Common myeloid progenitor, CD34-positive (primary cell): Measurements from ENCODE around the gene TBX4.
"Not testable (repeated sequence)": the region's sequence is repeated elsewhere in the genome, so short reads cannot be mapped to it uniquely, and the experiment has no call there.

Experiments used
- CTCF ChIA-PET: fragments of 350-600 bp; sonication (Branson Sonifier 250); formaldehyde crosslinking; loops from one replicate; lab custom pipeline; 2021; ENCODE audit warnings: antibody characterized with exemption; lab: Charles Lee
- POLR2A ChIA-PET: fragments of 350-600 bp; sonication (Branson Sonifier 250); formaldehyde crosslinking; loops from one replicate; lab custom pipeline; 2021; ENCODE audit warnings: antibody characterized with exemption; lab: Charles Lee
- DNase-seq, 3 donors: peaks; one replicate each; pipeline versions ENCODE4 v3.0.0 to v3.0.0-alpha.2; 2013
- H3K27ac ChIP-seq, 2 experiments: 1 replicate in 1 of 2; 2 replicates in 1 of 2; pipeline ENCODE4 v1.7.0; 2013; ENCODE audit warnings: inconsistent platforms in 2 of 2, low read length in 2 of 2, mild to moderate bottlenecking in 2 of 2, low read depth in 1 of 2, moderate library complexity in 1 of 2; ENCODE audit not compliant: severe bottlenecking in 2 of 2, insufficient read depth in 1 of 2, poor library complexity in 1 of 2
- H3K27me3 ChIP-seq, 5 experiments: replicated peaks in 2 of 5; 1 replicate in 3 of 5; 2 replicates in 2 of 5; pipeline versions ENCODE4 v1.6.1 to v1.7.0; 2013; ENCODE audit warnings: low read length in 4 of 5, mild to moderate bottlenecking in 2 of 5, moderate library complexity in 2 of 5, inconsistent platforms in 1 of 5; ENCODE audit not compliant: insufficient read depth in 5 of 5, control insufficient read depth in 4 of 5
- H3K36me3 ChIP-seq, 4 experiments: 1 replicate in 2 of 4; 2 replicates in 2 of 4; pipeline versions ENCODE4 v1.6.1 to v1.7.0; 2013; ENCODE audit warnings: low read length in 3 of 4, control low read depth in 1 of 4, mild to moderate bottlenecking in 1 of 4; ENCODE audit not compliant: control insufficient read depth in 4 of 4, insufficient read depth in 4 of 4
- H3K4me1 ChIP-seq, 4 experiments: 1 replicate in 3 of 4; 2 replicates in 1 of 4; pipeline versions ENCODE4 v1.6.1 to v1.7.1; 2013; ENCODE audit warnings: low read length in 3 of 4, mild to moderate bottlenecking in 3 of 4, control low read depth in 1 of 4, inconsistent platforms in 1 of 4, moderate library complexity in 1 of 4; ENCODE audit not compliant: control insufficient read depth in 4 of 4, insufficient read depth in 4 of 4; ENCODE audit errors: control extremely low read depth in 1 of 4
- H3K4me3 ChIP-seq, 7 experiments: 1 replicate in 4 of 7; 2 replicates in 3 of 7; pipeline versions ENCODE4 v1.5.1 to v1.7.0; 2013; ENCODE audit warnings: mild to moderate bottlenecking in 7 of 7, low read length in 6 of 7, moderate library complexity in 6 of 7, inconsistent platforms in 2 of 7, low read depth in 2 of 7, control low read depth in 1 of 7; ENCODE audit not compliant: insufficient read depth in 4 of 7, control insufficient read depth in 1 of 7; ENCODE audit errors: extremely low read depth in 1 of 7
- H3K9me3 ChIP-seq, 5 experiments: 1 replicate in 4 of 5; 2 replicates in 1 of 5; pipeline versions ENCODE4 v1.6.1 to v1.7.1; 2013; ENCODE audit warnings: low read length in 4 of 5, mild to moderate bottlenecking in 2 of 5, inconsistent platforms in 1 of 5, low read depth in 1 of 5, moderate library complexity in 1 of 5; ENCODE audit not compliant: control insufficient read depth in 4 of 5, insufficient read depth in 2 of 5; ENCODE audit errors: control extremely low read depth in 1 of 5
- WGBS: methylation state at CpG from one replicate; pipeline ENCODE4 v1.1.5; 2013; ENCODE audit not compliant: insufficient coverage; 5-methylcytosine and 5-hydroxymethylcytosine counted together

The TBX4 gene

DNA sequence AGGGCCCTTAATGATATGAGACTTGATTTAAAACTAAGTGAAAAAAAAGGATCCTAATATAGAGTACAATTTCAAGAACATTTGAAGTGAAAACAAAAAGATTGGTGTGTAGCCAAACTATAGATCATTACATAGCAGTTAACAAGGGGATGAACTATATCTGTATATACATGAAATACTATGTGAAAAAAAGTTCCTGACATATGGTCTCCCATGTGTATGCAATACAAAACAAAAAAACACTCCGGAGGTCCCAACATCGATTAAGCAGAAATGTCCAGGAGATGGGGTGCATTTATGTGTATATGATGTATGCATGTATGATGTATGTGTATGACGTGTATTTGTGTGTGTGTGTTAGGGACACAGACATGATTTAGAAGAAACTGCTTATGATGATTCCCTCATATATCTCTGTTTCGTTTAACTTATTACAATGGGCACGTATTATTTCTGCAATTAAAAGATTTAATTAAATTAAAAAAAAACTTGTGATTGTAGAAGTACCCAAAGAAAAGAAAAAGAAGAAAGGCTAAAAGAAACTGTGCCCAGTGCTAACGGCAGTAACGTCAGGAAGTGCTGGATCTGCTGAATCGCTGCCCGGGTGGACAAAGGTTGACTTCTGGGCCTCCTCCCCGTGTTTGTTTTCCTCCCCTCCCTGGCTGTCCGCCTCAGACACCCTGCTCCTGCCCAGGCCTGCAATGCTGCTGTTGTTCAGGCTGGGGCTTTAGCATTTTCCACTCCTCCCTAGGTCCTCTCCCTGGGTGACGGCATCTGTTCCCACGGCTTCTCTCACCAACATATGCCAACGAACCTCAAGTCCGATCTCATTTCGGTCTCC, 36.9 kb downstream of the TBX4 start:
- POLR2A ChIA-PET, result no interaction called here
- H3K27me3 ChIP-seq, result peaks cover 0 to 6% (median 0%) of the 10 kb centered on the region in 5 experiments
- no peaks in the 10 kb centered on the region for H3K4me1 ChIP-seq
- DNase-seq, result no peak
- no peak overlapping the region for H3K27ac ChIP-seq
- no peak overlapping the region for H3K4me3 ChIP-seq
- H3K36me3 ChIP-seq, result no peaks in the 10 kb centered on the region
- CTCF ChIA-PET, result interaction anchor here (1.1 kb wide), 1 partner anchor 77 kb away, joined by 3 read pairs; no protein-coding TSS in a partner anchor
- 97% methylated on average over 11 of the region's 16 CpGs for WGBS
- no peaks in the 10 kb centered on the region for H3K9me3 ChIP-seq

DNA sequence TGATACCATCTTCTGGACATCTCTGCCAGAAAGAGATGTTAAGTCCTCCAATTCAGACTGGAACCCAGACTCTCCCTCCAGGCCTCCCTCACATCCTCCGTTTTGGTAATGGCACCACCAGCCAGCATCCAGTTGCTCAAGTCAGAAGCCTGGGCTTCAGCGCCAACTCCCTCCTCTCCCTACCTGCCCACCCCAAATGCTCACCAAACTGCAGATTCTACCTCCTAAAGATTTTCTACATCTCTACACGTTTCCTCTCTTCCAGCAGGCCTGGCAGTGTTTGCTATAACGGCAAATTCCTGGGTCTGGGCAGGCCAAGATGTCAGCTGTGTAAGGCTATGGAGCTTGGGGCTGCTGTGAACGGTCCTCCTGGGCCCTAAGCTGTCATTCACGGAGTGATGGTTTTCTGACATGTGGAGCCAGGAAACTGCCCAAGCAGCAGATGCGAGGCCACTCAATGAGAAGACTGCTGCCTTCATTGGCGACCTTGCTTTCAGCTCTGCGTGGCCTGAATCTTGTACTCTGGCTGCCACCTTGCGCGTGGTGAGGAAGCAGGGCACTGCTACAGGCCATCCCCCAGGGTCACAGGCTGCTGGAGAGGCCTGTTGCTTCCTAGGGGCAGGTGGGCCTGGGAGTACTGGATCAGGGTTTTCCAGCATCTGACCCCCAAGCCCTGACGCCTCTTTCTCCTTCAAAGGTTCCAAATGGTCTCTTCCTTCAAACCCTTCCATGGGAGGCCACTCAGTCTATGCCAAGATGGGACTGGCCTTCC, 37.7 kb downstream of the TBX4 start:
- no peaks in the 10 kb centered on the region for H3K9me3 ChIP-seq
- H3K27ac ChIP-seq, result no peak overlapping the region
- peaks cover 0 to 8% (median 0%) of the 10 kb centered on the region in 5 experiments for H3K27me3 ChIP-seq
- H3K4me3 ChIP-seq, result no peak overlapping the region
- POLR2A ChIA-PET, result no interaction called here
- no peak for DNase-seq
- CTCF ChIA-PET, result interaction anchor here (1.1 kb wide), 1 partner anchor 78 kb away, joined by 3 read pairs; no protein-coding TSS in a partner anchor
- over 99% methylated on average over 9 of the region's 12 CpGs for WGBS
- H3K36me3 ChIP-seq, result no peaks in the 10 kb centered on the region
- H3K4me1 ChIP-seq, result no peaks in the 10 kb centered on the region

DNA sequence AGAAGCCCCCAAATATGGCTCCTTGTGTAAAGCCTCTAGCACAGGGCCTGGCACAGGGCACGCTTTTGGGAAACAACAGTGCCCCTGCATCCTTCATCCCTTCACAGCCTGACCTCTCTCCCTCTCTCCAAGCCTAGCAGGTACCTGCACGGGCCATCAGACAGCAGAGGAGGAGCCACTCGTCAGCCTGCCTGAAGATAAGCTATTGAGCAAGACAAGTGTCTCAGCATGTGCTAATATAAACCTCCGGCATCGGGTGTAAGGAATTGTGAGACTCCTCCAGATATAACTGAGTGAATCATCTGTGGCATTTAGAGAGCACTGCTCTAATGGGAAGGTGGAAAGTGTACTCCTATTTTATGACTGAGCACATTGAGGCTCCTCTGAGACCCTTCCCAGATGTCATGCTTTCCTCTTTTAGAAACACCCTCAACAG, 38.3 kb downstream of the TBX4 start:
- WGBS, result 95% methylated on average over 3 of the region's 5 CpGs
- H3K9me3 ChIP-seq, result no peaks in the 10 kb centered on the region
- H3K36me3 ChIP-seq, result no peaks in the 10 kb centered on the region
- no peak overlapping the region for H3K27ac ChIP-seq
- POLR2A ChIA-PET, result no interaction called here
- H3K27me3 ChIP-seq, result peaks cover 0 to 11% (median 0%) of the 10 kb centered on the region in 5 experiments
- H3K4me1 ChIP-seq, result no peaks in the 10 kb centered on the region
- CTCF ChIA-PET, result interaction anchor here (1.1 kb wide), 1 partner anchor 78 kb away, joined by 3 read pairs; no protein-coding TSS in a partner anchor
- no peak overlapping the region for H3K4me3 ChIP-seq
- no peak for DNase-seq

DNA sequence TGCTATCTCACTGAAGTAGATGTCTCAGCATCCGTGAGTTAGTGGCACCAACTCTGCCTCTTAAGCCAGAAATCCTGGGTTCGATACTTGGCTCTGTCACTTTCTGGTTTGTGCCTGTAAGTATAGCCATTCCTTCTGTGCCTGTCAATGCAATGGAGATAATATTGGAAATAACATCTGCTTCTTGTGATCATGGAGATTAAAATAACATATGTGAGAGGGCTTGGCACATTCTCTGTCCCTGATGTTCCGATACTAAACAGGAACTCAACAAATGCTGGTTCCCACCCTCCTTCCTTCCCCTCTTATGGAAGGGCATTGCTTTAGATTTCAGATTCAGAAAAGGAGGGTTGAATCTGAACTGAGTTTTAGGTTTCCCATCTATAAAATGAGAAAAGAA, 39.8 kb downstream of the TBX4 start:
- peaks cover 0 to 11% (median 0%) of the 10 kb centered on the region in 5 experiments for H3K27me3 ChIP-seq
- 90% methylated on average over 2 of the region's 3 CpGs for WGBS
- H3K4me1 ChIP-seq, result peaks cover 0 to 2% (median 0%) of the 10 kb centered on the region in 4 experiments
- no peak overlapping the region for H3K4me3 ChIP-seq
- DNase-seq, result no peak
- no peak overlapping the region for H3K27ac ChIP-seq
- no peaks in the 10 kb centered on the region for H3K9me3 ChIP-seq
- ChIA-PET CTCF (no interaction called here), POLR2A (no interaction called here)
- H3K36me3 ChIP-seq, result no peaks in the 10 kb centered on the region

DNA sequence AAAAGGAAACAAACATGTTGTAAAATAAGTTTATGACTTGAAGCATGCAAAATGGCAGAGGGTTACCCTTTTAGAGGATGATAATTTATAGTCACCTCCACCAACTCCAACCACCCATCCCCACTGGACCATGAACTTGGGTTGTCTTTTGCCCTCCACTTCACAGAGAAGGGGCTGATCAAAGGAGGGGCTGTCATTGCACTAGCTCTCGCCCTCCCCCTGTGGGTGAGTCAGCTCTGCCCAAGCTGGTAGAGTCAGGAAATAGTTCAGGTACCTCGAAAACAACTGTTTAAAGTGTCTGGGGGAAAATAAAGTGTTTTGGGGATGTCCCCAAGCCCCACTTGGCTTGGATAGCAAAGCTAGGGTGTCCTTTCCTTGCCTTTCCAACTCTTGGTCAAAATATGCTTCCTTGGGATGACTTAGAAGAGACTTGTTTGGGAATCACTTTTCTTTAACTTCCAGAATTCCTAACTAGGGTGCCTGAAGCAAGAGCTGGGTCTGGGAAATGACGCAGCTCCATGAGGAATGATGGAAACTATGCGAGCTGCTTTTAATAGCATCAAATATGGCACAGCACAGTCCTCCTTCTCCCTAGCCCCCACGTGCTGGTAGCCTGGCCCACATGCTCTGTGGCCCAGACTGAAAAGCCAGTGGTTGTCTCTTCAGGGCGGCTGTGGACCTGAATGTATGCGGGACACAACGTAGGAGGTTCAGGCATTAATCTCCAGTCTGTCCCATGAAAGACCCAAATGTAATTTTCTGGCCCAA, 40.7 kb downstream of the TBX4 start:
- Histone ChIP-seq H3K36me3 (no peaks in the 10 kb centered on the region), H3K4me1 (peaks cover 0 to 2% (median 0%) of the 10 kb centered on the region in 4 experiments), H3K4me3 (no peak overlapping the region), H3K9me3 (no peaks in the 10 kb centered on the region), H3K27me3 (peaks cover 0 to 11% (median 0%) of the 10 kb centered on the region in 5 experiments), H3K27ac (no peak overlapping the region)
- POLR2A ChIA-PET, result no interaction called here
- 88% methylated on average over 6 of the region's 8 CpGs for WGBS
- CTCF ChIA-PET, result no interaction called here
- no peak for DNase-seq

DNA sequence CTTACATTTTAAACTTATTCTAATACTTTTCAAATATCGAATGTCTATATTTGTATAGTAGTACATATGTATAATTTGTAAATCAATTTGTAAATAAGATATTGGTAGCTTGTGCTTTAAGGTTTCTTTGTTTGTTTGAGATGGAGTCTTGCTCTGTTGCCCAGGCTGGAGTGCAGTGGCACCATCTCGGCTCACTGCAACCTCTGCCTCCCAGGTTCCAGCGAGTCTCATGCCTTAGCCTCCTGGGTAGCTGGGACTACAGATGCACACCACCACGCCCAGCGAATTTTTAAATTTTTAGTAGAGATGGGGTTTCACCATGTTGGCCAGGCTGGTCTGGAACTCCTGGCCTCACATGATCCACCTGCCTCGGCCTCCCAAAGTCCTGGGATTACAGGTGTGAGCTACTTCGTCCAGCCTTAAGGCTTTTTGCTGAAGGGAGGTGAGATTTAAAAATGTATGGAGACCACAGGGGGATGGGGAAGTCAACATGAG, 41.7 kb downstream of the TBX4 start:
- H3K4me1 ChIP-seq, H3K27ac ChIP-seq, H3K4me3 ChIP-seq, H3K9me3 ChIP-seq, DNase-seq, CTCF ChIA-PET, H3K36me3 ChIP-seq: not testable (repeated sequence)
- 100% methylated on average over 4 of the region's 7 CpGs for WGBS
- POLR2A ChIA-PET, result interaction anchor here (1.0 kb wide), 1 partner anchor 10 kb away, joined by 3 read pairs; no protein-coding TSS in a partner anchor
- peaks cover 0 to 11% (median 0%) of the 10 kb centered on the region in 5 experiments for H3K27me3 ChIP-seq
